ENCODE data around the gene TRIM38.

GRCh38 chr6:26030716-26031115 is 68.1 kb downstream of the TRIM38 start:
- no peak for TF ChIP-seq CTCF (conservative IDR thresholded peaks at IDR 0.05; ENCODE audit: low read length)
- no peak for TF ChIP-seq EZH2phosphoT487 (IDR thresholded peaks at IDR 0.05; ENCODE audit: borderline replicate concordance)

Data from Loucy (cell line).